HG02970 (cell line): ENCODE data around the gene HMX3.

ENCODE experiments used
- ATAC-seq: cut with Tn5 transposase; IDR thresholded peaks from one replicate; pipeline ENCODE4 v1.9.1; 2021; ENCODE audit warnings: mild to moderate bottlenecking, moderate library complexity, moderate number of reproducible peaks; ENCODE audit not compliant: unreplicated experiment, low FRiP score

Gene HMX3

DNA sequence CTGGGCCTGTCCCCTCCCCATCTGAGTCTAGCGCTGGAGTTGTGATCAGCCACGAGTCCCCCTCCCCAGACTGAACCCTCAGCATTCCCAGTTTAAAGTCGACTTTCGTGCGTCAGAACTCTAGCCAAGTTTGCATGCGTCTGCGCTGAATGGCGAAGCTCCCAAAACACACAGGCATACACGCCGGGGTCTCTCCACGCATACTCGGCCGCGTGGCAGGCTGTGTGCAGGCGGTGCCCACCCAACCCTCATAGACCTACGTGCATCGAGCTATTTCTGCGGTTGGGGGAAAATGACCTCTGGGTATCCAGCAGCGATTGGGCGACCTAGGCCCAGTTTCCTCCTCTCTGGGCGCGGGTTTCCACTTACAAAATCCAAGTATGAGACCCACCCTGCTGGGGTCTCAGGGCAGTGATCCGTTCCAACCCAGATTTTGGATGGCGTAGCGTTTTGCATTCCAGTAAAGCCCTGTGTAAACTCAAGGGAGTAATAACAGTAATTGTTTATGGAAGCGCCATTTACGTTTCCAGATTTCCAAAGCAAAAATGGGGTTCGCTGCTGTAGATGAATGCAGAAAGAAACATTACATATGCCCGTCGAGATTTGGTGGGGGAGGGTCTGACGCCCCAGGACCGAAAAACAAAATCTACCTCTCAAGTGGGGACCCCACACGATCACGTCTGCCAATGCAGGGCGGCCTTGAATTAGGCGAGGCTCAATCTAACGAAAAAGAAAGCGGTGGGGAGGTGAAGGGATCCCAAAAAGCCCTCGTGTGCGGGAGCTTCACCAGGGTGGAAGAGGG lies 2.0 kb upstream of the HMX3 start:
- ATAC-seq = no peak

DNA sequence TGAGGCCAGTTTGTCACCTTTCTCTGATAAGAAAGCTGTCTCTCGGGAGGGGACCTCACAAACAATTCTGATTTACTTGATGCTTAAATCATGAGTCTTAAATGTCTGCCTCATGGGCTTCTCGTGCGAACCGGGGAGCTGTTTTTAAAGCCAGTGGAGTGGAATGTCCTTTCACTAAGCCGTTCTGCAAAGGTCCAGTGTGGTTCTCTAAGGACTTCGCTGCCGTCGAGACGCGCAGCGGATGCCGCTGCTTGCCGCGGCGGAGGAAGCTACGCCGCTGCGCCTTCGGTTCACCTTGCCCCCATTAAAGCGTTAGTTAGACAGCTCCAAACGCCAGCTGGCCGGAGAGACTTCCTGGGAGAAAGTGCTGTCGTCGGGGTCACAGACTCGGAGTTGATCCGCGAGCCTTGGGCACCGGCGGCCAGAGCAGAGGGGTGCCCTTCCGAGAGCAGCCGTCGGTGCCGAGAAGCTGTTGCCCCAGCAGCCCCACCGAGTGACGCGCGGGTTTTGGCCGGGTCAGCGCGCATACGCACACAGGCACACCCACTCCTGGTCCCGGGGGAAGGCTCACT lies 1.3 kb upstream of the HMX3 start:
- ATAC-seq = no peak

DNA sequence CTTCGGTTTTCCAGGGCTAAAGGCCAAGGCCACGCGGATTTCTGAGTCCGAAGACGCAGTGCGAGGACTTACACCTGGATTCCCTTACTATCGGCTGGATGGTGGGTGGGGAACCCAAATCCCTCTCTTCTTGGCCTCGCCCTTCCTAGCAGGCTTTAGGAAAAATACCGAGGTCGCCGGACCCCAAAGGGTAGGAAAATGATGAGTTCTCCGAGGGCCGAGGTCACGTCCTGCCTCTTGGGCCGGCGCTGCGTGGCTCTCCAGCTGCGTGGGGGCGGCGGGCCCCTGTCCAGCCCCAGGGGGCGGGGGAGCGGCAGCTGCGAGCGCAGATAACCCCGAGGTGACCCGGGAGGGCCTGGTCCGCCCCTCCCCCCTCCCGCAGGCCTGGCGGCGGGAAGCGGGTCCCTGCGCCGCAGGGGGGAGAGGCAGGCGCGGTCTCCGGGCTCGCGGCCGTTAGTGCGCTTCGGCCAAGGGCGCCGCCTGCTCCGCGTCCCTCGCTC lies 805 bp upstream of the HMX3 start:
- no peak for ATAC-seq

DNA sequence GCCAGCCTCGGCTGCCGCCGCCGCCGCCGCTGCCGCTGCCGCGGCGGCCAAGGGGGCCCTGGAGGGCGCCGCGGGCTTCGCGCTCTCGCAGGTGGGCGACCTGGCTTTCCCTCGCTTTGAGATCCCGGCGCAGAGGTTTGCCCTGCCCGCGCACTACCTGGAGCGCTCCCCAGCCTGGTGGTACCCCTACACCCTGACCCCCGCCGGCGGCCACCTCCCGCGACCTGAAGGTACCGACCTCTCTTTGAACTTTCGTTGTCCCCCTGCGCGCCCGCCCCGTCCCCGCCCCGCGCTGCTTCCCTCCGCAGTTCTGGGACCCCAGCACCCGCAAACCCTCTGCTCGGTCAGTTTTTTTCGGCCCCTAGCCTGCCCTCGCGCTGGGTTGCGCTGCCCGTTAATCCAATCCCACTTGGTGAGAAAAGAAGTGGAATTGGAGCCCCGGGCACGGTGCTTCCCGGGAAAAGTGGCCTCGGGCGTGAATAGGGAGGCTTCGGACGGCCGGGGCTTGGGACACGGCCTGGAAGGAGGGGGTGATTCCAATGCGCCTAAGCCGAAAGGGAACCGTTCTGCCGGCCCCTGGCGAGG lies 543 bp downstream of the HMX3 start:
- ATAC-seq = no peak

DNA sequence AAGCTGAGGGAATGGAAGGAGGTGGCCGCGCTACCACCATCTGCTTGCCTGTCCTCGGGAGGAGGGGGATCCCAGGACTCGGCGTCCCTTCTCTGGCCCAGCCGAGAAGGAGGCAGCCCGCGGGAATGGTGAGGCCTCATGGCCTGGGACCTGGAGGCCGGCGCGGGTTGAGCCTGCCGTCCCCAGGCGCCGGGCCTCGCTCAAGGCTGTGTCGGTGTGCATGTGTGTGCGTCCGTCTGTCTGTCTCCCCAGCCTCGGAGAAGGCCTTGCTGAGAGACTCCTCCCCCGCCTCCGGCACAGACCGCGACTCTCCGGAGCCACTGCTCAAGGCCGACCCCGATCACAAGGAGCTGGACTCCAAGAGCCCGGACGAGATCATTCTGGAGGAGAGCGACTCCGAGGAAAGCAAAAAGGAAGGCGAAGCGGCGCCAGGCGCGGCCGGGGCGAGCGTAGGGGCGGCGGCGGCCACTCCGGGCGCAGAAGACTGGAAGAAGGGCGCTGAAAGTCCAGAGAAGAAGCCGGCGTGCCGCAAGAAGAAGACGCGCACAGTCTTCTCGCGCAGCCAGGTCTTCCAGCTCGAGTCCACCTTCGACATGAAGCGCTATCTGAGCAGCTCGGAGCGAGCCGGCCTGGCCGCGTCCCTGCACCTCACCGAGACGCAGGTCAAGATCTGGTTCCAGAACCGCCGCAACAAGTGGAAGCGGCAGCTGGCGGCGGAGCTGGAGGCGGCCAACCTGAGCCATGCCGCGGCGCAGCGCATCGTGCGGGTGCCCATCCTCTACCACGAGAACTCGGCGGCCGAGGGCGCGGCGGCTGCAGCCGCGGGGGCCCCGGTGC lies 1.3 kb downstream of the HMX3 start:
- ATAC-seq = no peak

DNA sequence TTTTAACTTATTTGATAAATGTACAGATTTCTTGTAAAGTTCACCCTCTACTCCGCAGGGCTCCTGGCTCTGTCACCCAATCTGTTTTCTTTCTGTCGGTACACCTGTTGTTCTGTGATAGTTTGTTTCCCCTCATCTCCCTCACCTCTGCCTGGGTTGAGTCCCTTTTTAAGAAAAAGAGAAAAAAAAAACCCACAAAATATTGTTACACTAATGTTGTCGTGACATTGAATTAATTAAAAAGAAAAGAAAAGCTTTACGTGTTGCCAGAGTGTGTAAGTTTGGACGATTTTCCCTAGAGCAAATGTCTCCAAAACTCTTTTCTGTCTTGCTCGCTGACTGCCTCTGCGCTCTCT lies 3.4 kb downstream of the HMX3 start:
- no peak for ATAC-seq

DNA sequence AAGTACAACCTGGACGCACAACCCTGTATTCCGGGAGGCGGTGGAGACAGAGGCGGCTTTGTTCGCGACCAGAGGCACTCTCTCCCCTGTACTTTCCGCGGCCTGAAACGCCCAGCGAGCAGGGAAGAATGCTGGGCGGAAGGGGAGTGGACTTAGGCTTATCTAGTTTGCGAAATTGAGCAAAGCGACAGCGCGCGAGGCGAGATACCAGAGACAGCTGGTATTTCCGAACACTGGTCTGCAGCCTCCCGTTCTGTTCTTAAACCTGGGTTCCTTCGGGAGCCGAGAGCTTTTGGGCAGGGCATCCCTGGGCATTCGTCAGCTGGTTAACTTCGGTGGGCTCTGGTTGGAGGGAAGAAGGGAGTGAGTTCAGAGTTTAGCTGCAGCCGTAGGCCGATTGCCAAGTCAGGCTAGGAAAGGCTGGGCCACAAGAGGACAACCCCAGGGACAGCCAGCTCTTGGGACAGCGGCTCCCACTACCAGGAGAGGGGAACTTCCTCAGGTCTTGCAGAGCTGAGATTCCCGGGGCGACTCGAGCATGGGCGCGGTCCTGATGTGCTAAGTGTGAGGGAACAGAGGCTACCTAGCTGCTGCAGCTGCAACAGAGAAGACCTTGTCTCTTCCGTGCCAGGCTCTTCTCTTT lies 3.9 kb downstream of the HMX3 start:
- no peak for ATAC-seq

DNA sequence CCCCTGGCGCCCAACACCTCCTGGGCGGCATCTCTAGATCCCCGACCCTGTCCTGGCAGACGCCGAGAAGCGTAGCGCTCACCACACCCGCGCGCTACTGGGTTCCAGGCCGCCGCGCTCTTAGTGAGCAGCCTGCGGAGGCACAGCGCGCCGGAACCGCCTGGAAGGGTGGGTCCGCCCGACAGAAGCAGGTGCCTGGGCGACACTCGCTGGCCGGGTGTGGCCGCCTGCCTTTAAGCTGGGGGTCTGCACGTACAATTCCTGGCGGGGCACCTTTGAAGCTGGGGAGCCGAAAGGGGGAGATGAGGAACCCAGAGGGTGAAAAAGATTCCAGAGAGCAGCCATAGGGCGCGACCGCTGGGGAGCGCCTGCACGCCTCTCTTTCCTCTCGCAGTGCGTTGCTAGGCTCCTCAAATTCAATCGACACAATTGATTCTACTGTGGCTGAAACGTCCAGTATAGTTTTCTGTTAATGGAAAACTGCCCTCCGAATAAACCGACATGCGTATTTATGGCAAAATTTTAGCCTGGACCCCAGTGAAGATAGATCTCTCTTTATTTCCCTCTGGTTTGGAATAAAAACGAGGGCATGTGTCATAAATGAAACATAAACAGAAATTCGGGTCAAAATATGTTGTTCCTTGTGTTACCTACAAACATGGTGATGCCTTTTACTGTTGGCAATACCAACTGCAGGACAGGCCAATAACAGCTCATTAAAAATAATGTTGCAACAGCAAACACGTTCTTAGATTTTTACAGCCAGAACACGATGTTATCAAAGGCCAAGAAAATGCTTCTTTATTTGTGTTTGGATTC lies 4.6 kb downstream of the HMX3 start:
- ATAC-seq = no peak

DNA sequence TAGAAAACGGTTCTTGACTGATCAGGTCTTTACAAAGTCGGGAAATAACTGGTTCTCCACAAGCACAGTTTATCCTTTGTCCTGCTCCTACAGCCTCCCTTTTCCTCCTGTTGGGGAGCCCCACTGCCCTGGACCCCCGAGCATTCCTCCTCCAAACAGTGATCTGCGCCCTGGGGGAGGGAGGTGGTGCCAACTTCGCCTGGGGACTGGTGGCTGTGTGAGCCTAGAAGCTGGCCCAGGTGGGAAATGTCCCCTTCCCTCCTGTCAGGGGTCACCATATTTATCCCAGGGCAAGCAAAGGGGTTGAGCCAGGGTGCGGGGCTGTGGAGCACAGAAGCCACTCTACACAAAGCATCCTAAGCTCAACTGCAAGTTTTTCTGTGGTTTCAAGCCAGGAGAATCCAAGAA lies 5.2 kb downstream of the HMX3 start:
- no peak for ATAC-seq

DNA sequence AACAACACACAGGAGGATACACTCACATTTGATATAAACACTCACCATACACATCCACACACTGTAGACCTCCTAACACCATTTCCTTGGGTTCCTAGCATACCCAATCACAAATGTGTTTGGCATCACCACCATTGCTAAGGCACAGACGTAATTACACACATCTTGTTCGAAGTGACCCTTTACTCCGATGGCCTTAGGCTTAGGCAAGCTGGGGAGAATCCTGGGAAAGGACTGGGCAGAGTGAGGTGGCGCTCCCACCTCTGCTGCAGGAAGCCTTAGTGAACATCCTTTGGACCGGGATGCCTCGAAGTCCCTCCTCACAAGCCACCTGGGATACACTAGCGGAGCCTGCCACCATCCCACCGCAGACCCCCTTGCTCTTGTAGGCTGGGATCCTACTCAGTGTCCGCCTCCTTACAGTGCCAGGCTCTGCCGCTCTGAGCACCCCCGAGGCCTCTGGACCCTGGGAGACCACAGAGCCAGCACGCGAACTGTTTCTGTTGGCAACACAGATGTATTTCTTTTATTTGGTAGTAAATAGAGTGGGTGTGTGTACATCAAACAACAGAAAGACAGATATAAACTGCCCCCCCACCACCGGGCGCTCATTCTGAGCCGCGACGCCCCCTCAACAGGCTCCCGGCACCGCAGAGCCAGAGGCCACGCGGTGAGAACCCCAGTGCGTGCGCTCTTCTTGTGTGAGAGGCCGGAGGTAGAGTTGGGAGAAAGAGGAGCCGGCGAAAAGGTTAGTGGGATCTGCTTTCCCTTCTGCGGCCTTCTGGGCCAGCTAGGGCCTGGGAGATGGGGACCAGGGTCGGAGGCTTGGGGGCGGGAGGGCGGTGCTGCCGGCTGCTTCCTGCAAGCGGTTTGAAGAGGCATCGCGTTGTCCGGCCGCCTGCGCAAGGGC lies 6.3 kb downstream of the HMX3 start:
- ATAC-seq = no peak

DNA sequence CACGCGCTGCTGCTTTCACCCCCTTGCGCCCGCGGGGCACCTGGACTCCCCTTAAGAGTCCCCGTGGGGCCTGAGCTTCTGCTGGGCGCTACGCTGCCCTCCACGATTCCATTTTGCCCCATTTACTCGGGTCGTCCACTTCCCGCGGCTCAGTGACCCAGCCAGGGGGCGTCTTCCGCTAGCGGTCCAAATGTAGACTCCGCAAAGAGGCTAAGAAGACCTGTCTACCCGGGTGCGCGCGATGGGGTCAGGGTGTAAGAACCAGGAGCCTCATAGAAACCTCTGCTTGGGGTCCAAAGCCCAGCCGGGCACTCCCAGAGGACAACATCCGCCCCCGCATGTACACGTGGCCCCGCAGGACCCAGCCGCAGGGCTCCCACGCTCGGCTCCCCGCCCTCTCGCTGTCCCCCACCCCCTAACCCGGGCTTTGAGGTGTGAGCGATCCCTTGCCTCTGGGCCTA lies 7.0 kb downstream of the HMX3 start:
- ATAC-seq = no peak

DNA sequence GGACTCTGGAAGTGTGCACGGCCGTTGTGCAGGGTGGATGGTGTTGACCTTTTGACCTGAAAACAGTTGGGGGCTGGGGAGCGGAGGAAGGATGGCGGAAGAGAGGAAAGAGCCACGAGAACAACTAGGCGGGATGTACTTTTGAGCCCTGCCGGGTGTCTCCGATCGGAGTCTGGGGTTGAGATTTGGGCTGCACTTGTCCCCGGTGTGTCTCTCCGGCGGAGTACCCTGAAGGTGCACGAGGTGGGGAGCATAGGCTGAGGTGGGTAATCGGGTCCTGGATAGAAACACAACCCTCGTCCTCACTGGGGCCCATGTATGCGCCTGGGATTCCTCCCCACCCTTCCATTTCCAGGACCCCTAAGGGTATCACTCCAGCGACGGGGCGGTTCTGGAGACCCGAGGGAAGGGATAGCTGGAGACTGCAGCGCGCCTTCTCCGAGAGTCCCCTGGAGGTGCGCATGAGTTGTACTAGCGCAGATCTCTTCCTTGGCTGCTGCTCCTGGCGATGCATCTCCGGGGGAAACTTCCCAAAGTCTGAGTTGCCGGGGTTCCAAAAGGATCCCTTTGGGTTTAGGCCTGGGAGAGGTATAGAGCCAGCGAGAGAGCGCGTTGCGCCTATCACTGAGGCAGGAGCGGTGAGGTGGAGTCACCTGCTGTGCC lies 7.5 kb downstream of the HMX3 start:
- ATAC-seq = no peak

DNA sequence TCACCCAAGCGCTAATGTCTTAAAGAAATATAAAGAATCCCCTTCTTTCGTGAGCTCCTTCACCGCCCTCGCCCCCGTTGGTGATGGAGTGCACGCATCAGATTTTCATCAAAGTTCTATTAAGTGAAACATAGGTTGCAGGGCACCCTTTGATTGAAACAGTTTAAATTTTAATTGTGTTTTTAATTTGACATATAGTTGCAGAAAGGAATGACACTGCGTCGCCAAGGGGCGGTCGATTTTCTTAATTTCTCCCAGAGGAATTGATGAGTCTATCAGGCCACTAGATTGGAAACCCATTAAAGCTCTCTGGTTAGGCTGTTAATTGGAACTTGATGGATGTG lies 8.0 kb downstream of the HMX3 start:
- ATAC-seq = no peak

DNA sequence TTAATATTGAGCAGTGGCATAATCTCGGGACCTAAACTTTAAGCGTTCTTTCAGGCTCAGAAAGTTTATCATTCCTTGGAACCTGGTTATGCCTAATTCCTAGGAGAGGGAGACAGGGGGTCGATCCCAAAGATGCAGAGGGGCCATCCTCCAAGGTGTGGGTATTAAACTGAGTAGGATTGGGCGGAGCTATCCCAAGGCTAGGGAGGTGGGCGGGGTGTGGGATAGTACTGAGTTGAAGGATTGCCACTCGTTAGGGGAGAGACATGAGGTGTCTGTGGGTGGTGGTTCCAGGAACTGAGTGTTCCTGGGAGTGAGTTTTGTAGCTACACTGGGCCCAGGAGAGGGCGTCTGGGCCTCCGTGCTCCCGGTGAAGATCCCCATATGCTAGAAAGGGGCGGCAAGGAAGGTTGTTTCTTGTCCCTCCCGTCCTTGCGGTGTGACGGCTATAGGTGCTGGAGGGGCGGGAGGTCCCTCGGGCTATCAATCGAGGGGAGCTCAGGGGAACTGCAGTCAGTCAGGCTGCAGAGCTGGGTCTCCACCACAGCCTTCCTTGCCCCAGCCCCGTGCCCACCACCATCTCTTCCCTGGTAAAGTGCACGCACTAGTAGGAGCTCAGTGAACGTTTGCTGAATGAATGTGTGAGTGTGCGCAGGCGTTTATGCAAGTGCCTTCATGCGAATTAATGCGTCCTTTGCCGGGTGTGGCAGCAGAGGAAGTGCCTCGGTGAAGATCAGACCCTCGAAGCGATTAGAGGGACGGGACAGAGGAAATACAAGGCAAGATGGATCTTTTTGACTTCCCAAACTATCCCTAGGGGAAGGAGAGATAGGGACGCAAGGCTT lies 9.1 kb downstream of the HMX3 start:
- no peak for ATAC-seq

DNA sequence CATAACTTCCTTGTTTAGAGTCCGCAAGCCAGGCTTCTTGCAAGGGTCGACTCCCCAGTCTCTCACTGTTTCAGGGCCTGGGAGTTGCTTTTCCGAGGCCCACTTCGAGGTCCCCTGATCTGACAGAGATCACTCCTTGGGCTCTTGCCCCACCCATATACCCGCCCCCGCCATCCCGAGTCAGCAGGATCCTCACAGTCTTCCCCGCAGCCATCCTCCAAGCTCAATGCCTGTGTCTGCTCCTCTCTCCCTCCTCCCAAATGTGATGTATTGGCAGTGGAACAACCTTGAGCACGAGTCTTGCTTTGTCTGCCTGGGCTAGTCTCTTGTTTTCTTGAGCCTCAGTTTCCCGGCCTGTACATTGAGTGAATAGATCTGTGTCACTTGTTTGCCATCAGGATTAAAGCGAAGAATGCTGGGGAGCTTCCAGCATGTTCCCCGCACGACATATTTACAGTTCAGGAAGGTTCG lies 9.8 kb downstream of the HMX3 start:
- ATAC-seq = no peak

DNA sequence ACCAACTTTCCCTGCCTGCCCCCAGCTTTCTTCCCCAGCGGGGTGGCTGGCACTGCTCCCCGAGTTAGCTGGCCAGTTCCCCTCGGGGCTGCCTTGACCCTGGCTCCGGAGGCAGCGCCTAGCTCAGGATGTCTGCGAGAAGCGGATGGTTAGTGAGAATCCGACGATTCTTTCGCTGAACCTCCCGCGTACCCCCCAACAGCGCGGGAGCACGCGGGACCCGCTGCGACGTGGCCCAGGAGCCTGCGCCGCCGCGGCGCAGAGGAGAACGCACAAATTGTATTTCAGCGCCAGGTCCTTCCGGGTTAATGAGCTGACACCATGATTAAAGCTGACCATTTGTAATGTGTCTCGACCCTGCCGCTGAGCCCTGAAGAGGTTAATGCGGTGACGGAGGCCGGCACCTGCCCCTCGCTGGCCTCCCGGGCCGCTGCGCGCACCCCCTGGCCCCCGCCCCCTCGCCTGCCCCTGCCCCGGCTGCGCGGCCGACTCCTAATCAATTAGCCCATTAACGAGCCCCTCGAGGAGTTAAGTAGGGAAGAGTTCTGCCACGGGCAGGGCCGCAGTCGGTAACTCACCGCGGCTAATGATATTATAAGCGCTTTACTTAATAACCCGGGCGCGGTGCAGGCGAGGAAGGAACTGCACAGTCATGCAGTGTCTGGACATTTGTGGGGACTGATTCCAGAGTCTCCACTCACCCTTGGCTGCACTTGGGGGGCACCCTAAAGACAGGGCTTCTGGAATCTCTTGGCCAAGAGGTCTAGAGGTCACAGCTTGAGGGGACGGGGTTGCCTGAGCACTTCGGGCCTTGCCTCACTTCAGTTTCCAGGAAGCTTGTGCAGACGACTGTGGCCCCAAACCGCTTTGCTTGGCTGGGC lies 10.5 kb downstream of the HMX3 start:
- ATAC-seq = no peak
